Keratinocyte (primary cell): ENCODE data around the gene MCOLN2.

Source experiments
- EZH2 ChIP-seq: IDR thresholded peaks from one replicate; pipeline ENCODE4 v1.6.1; 2012; ENCODE audit warnings: inconsistent platforms, mild to moderate bottlenecking, low read length, moderate library complexity
- TF ChIP-seq, protein P1 (sequence below), 3 experiments: IDR thresholded peaks in 1 of 3; conservative IDR thresholded peaks in 1 of 3; optimal IDR thresholded peaks in 1 of 3; 2 replicates in 2 of 3; 3 replicates in 1 of 3; pipeline versions ENCODE3 to v1.5.1; 2011; ENCODE audit warnings: low read length in 3 of 3, mild to moderate bottlenecking in 3 of 3, moderate library complexity in 2 of 3, control low read depth in 1 of 3, inconsistent platforms in 1 of 3; ENCODE audit not compliant: insufficient read depth in 2 of 3; ENCODE audit errors: extremely low read depth in 1 of 3

DNA sequence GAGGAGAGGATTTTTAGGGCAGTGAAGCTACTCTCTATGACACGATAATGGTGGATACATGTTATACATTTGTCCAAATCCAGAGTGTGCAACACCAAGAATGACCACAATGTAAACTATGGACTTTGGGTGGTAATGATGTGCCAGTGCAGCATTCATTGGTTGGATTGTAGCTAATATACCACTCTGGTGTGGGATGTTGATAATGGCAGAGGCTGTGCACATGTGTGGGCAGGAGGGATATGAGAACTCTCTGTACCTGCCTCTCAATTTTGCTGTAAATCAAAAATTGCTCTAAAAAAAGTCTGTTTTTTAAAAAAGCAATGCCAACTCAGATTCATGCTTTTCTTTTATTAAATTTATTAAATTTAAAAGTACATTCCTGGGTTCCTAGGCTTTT, 76.8 kb downstream of the MCOLN2 start:
- TF ChIP-seq, protein P1, sequence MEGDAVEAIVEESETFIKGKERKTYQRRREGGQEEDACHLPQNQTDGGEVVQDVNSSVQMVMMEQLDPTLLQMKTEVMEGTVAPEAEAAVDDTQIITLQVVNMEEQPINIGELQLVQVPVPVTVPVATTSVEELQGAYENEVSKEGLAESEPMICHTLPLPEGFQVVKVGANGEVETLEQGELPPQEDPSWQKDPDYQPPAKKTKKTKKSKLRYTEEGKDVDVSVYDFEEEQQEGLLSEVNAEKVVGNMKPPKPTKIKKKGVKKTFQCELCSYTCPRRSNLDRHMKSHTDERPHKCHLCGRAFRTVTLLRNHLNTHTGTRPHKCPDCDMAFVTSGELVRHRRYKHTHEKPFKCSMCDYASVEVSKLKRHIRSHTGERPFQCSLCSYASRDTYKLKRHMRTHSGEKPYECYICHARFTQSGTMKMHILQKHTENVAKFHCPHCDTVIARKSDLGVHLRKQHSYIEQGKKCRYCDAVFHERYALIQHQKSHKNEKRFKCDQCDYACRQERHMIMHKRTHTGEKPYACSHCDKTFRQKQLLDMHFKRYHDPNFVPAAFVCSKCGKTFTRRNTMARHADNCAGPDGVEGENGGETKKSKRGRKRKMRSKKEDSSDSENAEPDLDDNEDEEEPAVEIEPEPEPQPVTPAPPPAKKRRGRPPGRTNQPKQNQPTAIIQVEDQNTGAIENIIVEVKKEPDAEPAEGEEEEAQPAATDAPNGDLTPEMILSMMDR (optimal IDR thresholded peaks at IDR 0.05 in 1 of 3, IDR thresholded peaks at IDR 0.05 in 1 of 3, conservative IDR thresholded peaks at IDR 0.05 in 1 of 3; ENCODE audit: extremely low read depth in 1 of 3, insufficient read depth in 2 of 3, low read length in 3 of 3): no peak
- no peak for TF ChIP-seq EZH2
